Uterus (tissue), 4 donors: ENCODE measurements around the gene UNC5CL. TPM values are rescaled to one million over a fixed set of nuclear protein-coding genes. Genes with fewer than 3 reads are reported as not detected.

Experiments used
- DNase-seq, 2 donors: peaks; one replicate each; pipeline ENCODE4 v3.0.0-alpha.2; 2019 to 2020
- H3K27ac ChIP-seq, 2 donors: fragments of 200-600 bp; sonication (generic); 1 replicate in 1 of 2; 2 replicates in 1 of 2; pipeline ENCODE4 v1.5.1; 2016 to 2018
- H3K27me3 ChIP-seq, 2 donors: fragments of 200-600 bp; sonication (generic); one replicate each; pipeline ENCODE4 v1.5.1; 2018 to 2019; ENCODE audit warnings: control low read depth in 1 of 2
- H3K36me3 ChIP-seq, 2 donors: fragments of 200-600 bp; sonication (generic); one replicate each; pipeline ENCODE4 v1.5.1; 2019; ENCODE audit warnings: control low read depth in 1 of 2
- H3K4me1 ChIP-seq, 2 donors: fragments of 200-600 bp; sonication (generic); one replicate each; pipeline ENCODE4 v1.5.1; 2018 to 2019; ENCODE audit warnings: control low read depth in 1 of 2
- H3K4me3 ChIP-seq, 2 donors: fragments of 200-600 bp; sonication (generic); 1 replicate in 1 of 2; 2 replicates in 1 of 2; pipeline ENCODE4 v1.5.1; 2018 to 2019; ENCODE audit warnings: mild to moderate bottlenecking in 1 of 2
- H3K9me3 ChIP-seq, 2 donors: fragments of 200-600 bp; sonication (generic); one replicate each; pipeline ENCODE4 v1.5.1; 2019; ENCODE audit warnings: control low read depth in 1 of 2
- POLR2A ChIP-seq, 2 donors: fragments of 450-650 bp; IDR thresholded peaks; one replicate each; pipeline ENCODE4 v1.6.1; 2016; ENCODE audit warnings: antibody characterized with exemption in 2 of 2, mild to moderate bottlenecking in 1 of 2, moderate library complexity in 1 of 2
- intact Hi-C: fragments of 100-400 bp; cut with DNase I; formaldehyde crosslinking; loops from one replicate; pipeline ENCODE4 v1.15.1; 2023; ENCODE audit warnings: low total_unique reads
- total RNA-seq, 4 donors: library from RNA; depleted of rRNA in 3 of 4; stranded (reverse); fragments of >200 nt in 3 of 4; gene quantifications; one replicate each; pipeline versions ENCODE4 v1.1.0 to v1.2.4, GENCODE V29; 2014 to 2023
- TF ChIP-seq, protein P1 (sequence below), 4 experiments: fragments of 200-600 bp in 2 of 4; fragments of 450-650 bp in 2 of 4; sonication (generic) in 2 of 4; IDR thresholded peaks; one replicate each; pipeline ENCODE4 v1.5.1; 2016 to 2019; ENCODE audit warnings: antibody characterized with exemption in 4 of 4, mild to moderate bottlenecking in 2 of 4, moderate library complexity in 1 of 4
- donor health status: DM: yes; HTN: yes; CAD: no.

The UNC5CL gene
- total RNA-seq, 4 donors from 2014 or later, result 0.26 to 1.4 (median 1.2) TPM; not detected in 1

DNA sequence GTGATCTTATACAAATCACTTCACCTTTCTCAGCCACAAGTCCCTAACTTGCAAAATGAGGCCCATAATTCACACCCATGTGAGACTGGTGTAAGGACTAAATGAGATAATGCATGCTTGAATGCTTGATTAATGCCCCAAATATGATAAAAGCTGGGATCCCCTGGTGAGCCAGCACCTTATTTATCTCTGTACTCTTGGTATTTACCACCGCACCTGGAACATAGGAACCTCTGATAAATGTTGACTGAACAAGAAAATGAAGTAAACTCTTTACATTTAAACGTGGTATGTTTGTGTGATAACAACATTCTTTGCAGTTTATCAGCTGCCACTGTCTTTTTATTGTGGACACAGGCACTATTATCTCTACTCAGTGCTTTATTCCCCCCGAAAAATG lies 11.5 kb upstream of the UNC5CL start:
- intact Hi-C loops, result no loop called here
- Histone ChIP-seq H3K9me3 (no peaks in the 10 kb centered on the region), H3K4me3 (no peak overlapping the region), H3K27ac (no peak overlapping the region), H3K27me3 (no peaks in the 10 kb centered on the region), H3K4me1 (no peaks in the 10 kb centered on the region), H3K36me3 (no peaks in the 10 kb centered on the region)
- no peak for DNase-seq
- no peak for TF ChIP-seq POLR2A (IDR thresholded peaks at IDR 0.05)
- TF ChIP-seq, protein P1, sequence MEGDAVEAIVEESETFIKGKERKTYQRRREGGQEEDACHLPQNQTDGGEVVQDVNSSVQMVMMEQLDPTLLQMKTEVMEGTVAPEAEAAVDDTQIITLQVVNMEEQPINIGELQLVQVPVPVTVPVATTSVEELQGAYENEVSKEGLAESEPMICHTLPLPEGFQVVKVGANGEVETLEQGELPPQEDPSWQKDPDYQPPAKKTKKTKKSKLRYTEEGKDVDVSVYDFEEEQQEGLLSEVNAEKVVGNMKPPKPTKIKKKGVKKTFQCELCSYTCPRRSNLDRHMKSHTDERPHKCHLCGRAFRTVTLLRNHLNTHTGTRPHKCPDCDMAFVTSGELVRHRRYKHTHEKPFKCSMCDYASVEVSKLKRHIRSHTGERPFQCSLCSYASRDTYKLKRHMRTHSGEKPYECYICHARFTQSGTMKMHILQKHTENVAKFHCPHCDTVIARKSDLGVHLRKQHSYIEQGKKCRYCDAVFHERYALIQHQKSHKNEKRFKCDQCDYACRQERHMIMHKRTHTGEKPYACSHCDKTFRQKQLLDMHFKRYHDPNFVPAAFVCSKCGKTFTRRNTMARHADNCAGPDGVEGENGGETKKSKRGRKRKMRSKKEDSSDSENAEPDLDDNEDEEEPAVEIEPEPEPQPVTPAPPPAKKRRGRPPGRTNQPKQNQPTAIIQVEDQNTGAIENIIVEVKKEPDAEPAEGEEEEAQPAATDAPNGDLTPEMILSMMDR (IDR thresholded peaks at IDR 0.05), result no peak

DNA sequence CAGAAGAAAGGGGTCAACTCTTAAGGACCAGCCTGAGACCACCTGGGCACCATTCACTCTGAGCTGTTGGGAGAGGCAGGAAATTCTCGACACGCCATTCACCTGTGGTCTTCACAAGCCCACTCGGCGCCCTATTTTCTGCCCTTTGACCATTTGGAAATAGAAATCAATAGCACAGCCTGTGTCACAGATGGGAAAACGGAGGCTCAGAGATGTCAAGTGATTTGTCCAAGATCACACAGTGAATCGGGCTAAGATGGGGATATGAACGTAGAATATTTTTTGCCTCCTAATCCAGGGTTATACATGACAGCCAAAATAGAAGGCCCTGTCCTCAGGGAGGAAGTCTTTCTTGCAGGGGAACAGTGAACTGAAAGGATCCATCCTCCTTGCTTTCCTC lies 10.9 kb upstream of the UNC5CL start:
- no peak for DNase-seq
- H3K36me3 ChIP-seq, result no peaks in the 10 kb centered on the region
- no peaks in the 10 kb centered on the region for H3K27me3 ChIP-seq
- TF ChIP-seq, protein P1 (IDR thresholded peaks at IDR 0.05), result no peak
- intact Hi-C loops, result no loop called here
- H3K27ac ChIP-seq, result no peak overlapping the region
- no peaks in the 10 kb centered on the region for H3K4me1 ChIP-seq
- no peaks in the 10 kb centered on the region for H3K9me3 ChIP-seq
- no peak overlapping the region for H3K4me3 ChIP-seq

DNA sequence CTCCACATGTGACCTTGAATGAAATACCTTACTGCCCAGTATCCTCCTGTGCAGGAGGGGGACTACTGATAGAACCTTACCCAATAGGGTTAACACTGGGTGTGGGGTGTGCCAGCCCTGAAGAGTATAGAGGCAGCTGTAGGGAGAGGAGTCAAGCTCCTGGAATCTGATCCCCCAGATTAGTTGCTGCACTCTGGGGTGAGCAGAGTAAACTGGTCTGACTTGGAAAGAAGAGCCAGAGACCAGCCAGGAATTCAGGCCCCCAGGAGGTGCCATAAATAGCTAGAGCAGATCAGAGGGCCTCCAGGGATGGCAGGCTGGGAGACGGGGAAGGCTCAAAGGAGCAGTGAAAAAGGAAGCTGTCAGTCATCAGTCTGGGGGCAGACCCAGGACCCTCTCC lies 10.5 kb upstream of the UNC5CL start:
- no peaks in the 10 kb centered on the region for H3K27me3 ChIP-seq
- TF ChIP-seq, protein P1 (IDR thresholded peaks at IDR 0.05), result no peak
- TF ChIP-seq POLR2A (IDR thresholded peaks at IDR 0.05), result no peak
- intact Hi-C loops, result no loop called here
- no peak overlapping the region for H3K27ac ChIP-seq
- no peak for DNase-seq
- H3K4me1 ChIP-seq, result no peaks in the 10 kb centered on the region
- no peaks in the 10 kb centered on the region for H3K36me3 ChIP-seq
- no peaks in the 10 kb centered on the region for H3K9me3 ChIP-seq
- H3K4me3 ChIP-seq, result no peak overlapping the region

DNA sequence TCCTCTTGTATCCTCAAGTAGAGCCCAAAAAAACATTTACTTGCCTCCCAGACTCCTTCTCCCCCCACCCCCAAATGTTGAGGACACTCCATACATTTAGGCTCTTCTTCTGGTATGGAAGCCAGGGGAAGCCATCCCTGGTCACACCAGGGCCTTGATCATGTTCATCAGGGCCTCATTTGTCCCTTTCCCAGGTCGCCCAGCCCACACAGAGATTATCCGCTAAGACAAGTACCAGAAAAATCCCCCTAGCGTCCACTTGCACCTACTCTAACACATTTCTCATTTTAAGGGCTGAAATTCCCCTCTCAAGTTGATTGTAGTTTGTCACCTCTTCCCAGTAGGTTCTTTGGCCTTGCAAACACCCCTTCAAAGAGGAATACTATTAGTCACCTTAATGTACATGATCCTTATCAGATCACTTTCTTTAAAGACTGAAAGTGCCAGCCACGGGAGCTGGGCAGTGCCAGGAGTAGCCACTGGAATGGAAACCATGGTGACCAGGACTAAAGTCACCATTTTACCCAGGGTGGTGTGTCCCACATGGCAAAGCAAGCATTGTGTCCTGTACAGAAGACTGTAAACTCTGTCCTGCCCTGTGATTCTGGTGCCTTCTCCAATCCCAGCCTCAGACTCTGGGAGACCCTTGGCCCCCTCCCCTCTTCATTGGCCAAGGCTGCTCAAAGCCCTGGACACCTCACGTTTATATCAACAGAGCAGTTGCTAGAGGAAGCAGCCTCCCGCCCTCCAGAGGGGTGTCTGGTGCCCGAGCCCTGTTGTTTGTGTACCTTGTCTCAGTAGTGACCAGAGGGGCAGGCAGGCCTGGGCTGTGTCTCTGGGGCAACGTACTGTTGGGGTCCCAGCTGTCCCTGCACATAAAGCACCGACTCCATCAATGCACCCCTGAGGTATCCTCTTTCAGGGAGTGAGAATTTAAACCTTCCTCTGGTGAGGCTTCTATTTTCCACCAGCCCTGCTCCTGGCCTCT lies 9.0 kb upstream of the UNC5CL start:
- Histone ChIP-seq H3K4me3 (no peak overlapping the region), H3K27ac (no peak overlapping the region), H3K36me3 (no peaks in the 10 kb centered on the region), H3K27me3 (no peaks in the 10 kb centered on the region), H3K4me1 (no peaks in the 10 kb centered on the region), H3K9me3 (no peaks in the 10 kb centered on the region)
- TF ChIP-seq, protein P1 (IDR thresholded peaks at IDR 0.05), result no peak
- TF ChIP-seq POLR2A (IDR thresholded peaks at IDR 0.05), result no peak
- DNase-seq, result no peak
- intact Hi-C loops, result no loop called here

GRCh38 chr6:41047306-41047705 lies 8.3 kb upstream of the UNC5CL start:
- TF ChIP-seq, protein P1 (IDR thresholded peaks at IDR 0.05), result no peak
- TF ChIP-seq POLR2A (IDR thresholded peaks at IDR 0.05), result no peak
- no peak overlapping the region for H3K27ac ChIP-seq
- DNase-seq, result no peak
- intact Hi-C loops, result no loop called here
- no peaks in the 10 kb centered on the region for H3K36me3 ChIP-seq
- H3K4me3 ChIP-seq, result no peak overlapping the region
- H3K9me3 ChIP-seq, result no peaks in the 10 kb centered on the region
- no peaks in the 10 kb centered on the region for H3K27me3 ChIP-seq
- H3K4me1 ChIP-seq, result no peaks in the 10 kb centered on the region
